Dedifferentiated amniotic fluid mesenchymal stem cell (primary cell): Measurements from ENCODE around the gene TFDP2.
"Not testable (repeated sequence)": the region's sequence is repeated elsewhere in the genome, so short reads cannot be mapped to it uniquely, and the experiment has no call there.

ENCODE experiments used
- DNase-seq: peaks from one replicate; pipeline ENCODE4 v3.0.0-alpha.2; 2016; ENCODE audit errors: extremely low spot score

Gene TFDP2

GRCh38 chr3:142075656-142076055 is 73.7 kb downstream of the TFDP2 start:
- not testable (repeated sequence) for DNase-seq

- no peak for DNase-seq
Measured at GRCh38 chr3:142072816-142073215, 76.5 kb downstream of the TFDP2 start.

GRCh38 chr3:142065932-142066331 is 83.4 kb downstream of the TFDP2 start:
- DNase-seq: no peak

GRCh38 chr3:142065344-142065743 is 84.0 kb downstream of the TFDP2 start:
- DNase-seq: no peak

GRCh38 chr3:142064454-142064853 is 84.9 kb downstream of the TFDP2 start:
- no peak for DNase-seq

GRCh38 chr3:142057331-142057725 is 92.0 kb downstream of the TFDP2 start:
- no peak for DNase-seq

GRCh38 chr3:142056656-142057330 is 92.6 kb downstream of the TFDP2 start:
- no peak for DNase-seq

GRCh38 chr3:142053835-142054234 is 95.5 kb downstream of the TFDP2 start:
- DNase-seq: no peak

- no peak for DNase-seq
Measured at GRCh38 chr3:142053244-142053643, 96.1 kb downstream of the TFDP2 start.

- no peak for DNase-seq
Measured at GRCh38 chr3:142051351-142051750, 98.0 kb downstream of the TFDP2 start.

GRCh38 chr3:142047021-142047369 is 102.3 kb downstream of the TFDP2 start:
- no peak for DNase-seq

- no peak for DNase-seq
Measured at GRCh38 chr3:142046320-142047020, 102.9 kb downstream of the TFDP2 start.

- no peak for DNase-seq
Measured at GRCh38 chr3:142040941-142041491, 108.3 kb downstream of the TFDP2 start.

- DNase-seq: no peak
Measured at GRCh38 chr3:142035308-142035922, 113.9 kb downstream of the TFDP2 start.

GRCh38 chr3:142033292-142033691 is 116.1 kb downstream of the TFDP2 start:
- DNase-seq: no peak

GRCh38 chr3:142031575-142031974 is 117.8 kb downstream of the TFDP2 start:
- DNase-seq: no peak

- DNase-seq: no peak
Measured at GRCh38 chr3:142029791-142030190, 119.6 kb downstream of the TFDP2 start.

- no peak for DNase-seq
Measured at GRCh38 chr3:142029052-142029642, 120.2 kb downstream of the TFDP2 start.

GRCh38 chr3:142028243-142028777 is 121.0 kb downstream of the TFDP2 start:
- peak; percentile 34 for DNase-seq

- DNase-seq: no peak
Measured at GRCh38 chr3:142027735-142028134, 121.6 kb downstream of the TFDP2 start.

- no peak for DNase-seq
Measured at GRCh38 chr3:142027300-142027699, 122.0 kb downstream of the TFDP2 start.

GRCh38 chr3:142026333-142026732 is 123.0 kb downstream of the TFDP2 start:
- no peak for DNase-seq
